Measurements from ENCODE around the gene NSUN4.

DNA sequence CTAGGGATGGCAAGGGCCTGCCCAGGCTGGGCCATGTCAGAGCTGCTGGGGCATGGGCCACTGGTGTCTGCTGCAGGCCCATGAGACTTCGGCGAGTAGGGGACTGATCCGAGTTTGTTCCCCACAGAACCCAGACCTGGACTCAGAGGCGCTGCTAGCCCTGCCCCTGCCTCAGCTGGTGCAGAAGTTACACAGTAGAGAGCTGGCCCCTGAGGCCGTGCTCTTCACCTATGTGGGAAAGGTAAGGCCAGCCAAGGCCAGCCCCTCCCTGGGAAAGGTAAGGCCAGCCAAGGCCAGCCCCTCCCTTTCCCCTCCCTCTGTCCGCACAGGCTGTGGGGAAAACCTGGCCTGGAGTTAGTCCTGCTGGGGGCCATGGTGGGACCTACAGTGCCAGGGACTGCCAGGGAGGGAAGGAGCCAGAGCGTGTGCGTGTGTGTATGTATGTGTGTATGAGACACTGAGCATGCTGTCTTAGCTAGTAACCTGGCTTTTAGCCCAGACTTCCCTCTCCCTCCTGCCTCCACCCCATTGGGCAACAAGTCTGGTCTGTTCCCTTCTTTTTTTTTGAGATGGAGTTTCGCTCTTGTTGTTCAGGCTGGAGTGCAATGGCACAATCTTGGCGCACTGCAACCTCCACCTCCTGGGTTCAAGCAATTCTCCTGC lies 61.5 kb downstream of the NSUN4 start:
- TF ChIP-seq, protein P1, sequence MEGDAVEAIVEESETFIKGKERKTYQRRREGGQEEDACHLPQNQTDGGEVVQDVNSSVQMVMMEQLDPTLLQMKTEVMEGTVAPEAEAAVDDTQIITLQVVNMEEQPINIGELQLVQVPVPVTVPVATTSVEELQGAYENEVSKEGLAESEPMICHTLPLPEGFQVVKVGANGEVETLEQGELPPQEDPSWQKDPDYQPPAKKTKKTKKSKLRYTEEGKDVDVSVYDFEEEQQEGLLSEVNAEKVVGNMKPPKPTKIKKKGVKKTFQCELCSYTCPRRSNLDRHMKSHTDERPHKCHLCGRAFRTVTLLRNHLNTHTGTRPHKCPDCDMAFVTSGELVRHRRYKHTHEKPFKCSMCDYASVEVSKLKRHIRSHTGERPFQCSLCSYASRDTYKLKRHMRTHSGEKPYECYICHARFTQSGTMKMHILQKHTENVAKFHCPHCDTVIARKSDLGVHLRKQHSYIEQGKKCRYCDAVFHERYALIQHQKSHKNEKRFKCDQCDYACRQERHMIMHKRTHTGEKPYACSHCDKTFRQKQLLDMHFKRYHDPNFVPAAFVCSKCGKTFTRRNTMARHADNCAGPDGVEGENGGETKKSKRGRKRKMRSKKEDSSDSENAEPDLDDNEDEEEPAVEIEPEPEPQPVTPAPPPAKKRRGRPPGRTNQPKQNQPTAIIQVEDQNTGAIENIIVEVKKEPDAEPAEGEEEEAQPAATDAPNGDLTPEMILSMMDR (IDR thresholded peaks at IDR 0.05; ENCODE audit: low read depth, low read length), result no peak
- no peak for TF ChIP-seq EZH2phosphoT487 (IDR thresholded peaks at IDR 0.05; ENCODE audit: low read depth)

Measured in OCI-LY3 (cell line).